Suprapubic skin (tissue), 4 donors: ENCODE measurements around the gene SLC44A1.

Source experiments
- CTCF ChIP-seq, 2 donors: fragments of 200-600 bp in 1 of 2; fragments of 450-650 bp in 1 of 2; sonication (generic) in 1 of 2; IDR thresholded peaks; one replicate each; pipeline ENCODE4 v1.5.1; 2016 to 2019; ENCODE audit warnings: antibody characterized with exemption in 2 of 2, mild to moderate bottlenecking in 1 of 2, moderate library complexity in 1 of 2
- EP300 ChIP-seq: sonication (generic); formaldehyde crosslinking; IDR thresholded peaks from one replicate; pipeline ENCODE4 v1.6.1; 2017; ENCODE audit warnings: antibody characterized with exemption
- POLR2A ChIP-seq, 2 donors: fragments of 450-650 bp; IDR thresholded peaks; one replicate each; pipeline ENCODE4 v1.6.1; 2017; ENCODE audit warnings: antibody characterized with exemption in 2 of 2, mild to moderate bottlenecking in 2 of 2, moderate library complexity in 2 of 2
- POLR2AphosphoS5 ChIP-seq, 3 donors: sonication (generic); formaldehyde crosslinking; IDR thresholded peaks; one replicate each; pipeline ENCODE4 v1.6.1; 2017; ENCODE audit warnings: antibody characterized with exemption in 3 of 3

- no peak for TF ChIP-seq CTCF (IDR thresholded peaks at IDR 0.05)
- no peak for TF ChIP-seq POLR2A (IDR thresholded peaks at IDR 0.05)
- TF ChIP-seq EP300 = no peak
- no peak for TF ChIP-seq POLR2AphosphoS5 (IDR thresholded peaks at IDR 0.05)
Measured at GRCh38 chr9:105444130-105444529, 199.7 kb downstream of the SLC44A1 start.
